Esophagus squamous epithelium (tissue), 5 donors: ENCODE data around the gene AGBL1. TPM values are rescaled to one million over a fixed set of nuclear protein-coding genes. Genes with fewer than 3 reads are reported as not detected.

Experiments
- DNase-seq: peaks from one replicate; lab custom pipeline; 2025; lab: John Stamatoyannopoulos, UW
- H3K27ac ChIP-seq, 4 donors: fragments of 200-600 bp; sonication (generic); one replicate each; pipeline ENCODE4 v1.5.1; 2016 to 2019; ENCODE audit warnings: mild to moderate bottlenecking in 1 of 4
- H3K27me3 ChIP-seq, 4 donors: fragments of 200-600 bp; sonication (generic); 1 replicate in 3 of 4; 2 replicates in 1 of 4; pipeline versions ENCODE4 v1.5.1 to v1.6.0; 2017 to 2021; ENCODE audit warnings: antibody characterized with exemption in 1 of 4
- H3K36me3 ChIP-seq, 3 donors: fragments of 200-600 bp; sonication (generic); one replicate each; pipeline ENCODE4 v1.5.1; 2016 to 2019
- H3K4me1 ChIP-seq, 3 donors: fragments of 200-600 bp; sonication (generic); one replicate each; pipeline ENCODE4 v1.5.1; 2017 to 2019
- H3K4me3 ChIP-seq, 4 donors: fragments of 200-600 bp; sonication (generic); 1 replicate in 3 of 4; 2 replicates in 1 of 4; pipeline ENCODE4 v1.5.1; 2016 to 2019; ENCODE audit warnings: mild to moderate bottlenecking in 2 of 4, moderate library complexity in 1 of 4
- H3K9me3 ChIP-seq, 3 donors: fragments of 200-600 bp; sonication (generic); one replicate each; pipeline ENCODE4 v1.5.1; 2016 to 2019
- CTCF ChIP-seq, 6 experiments: fragments of 450-650 bp in 4 of 6; fragments of 200-600 bp in 2 of 6; sonication (generic) in 2 of 6; IDR thresholded peaks; one replicate each; pipeline ENCODE4 v1.5.1; 2016 to 2019; ENCODE audit warnings: antibody characterized with exemption in 6 of 6, mild to moderate bottlenecking in 4 of 6, moderate library complexity in 4 of 6
- POLR2A ChIP-seq, 4 donors: fragments of 450-650 bp; IDR thresholded peaks; one replicate each; pipeline ENCODE4 v1.6.1; 2017; ENCODE audit warnings: antibody characterized with exemption in 4 of 4, mild to moderate bottlenecking in 4 of 4, moderate library complexity in 3 of 4
- WGBS, 2 donors: methylation state at CpG; one replicate each; pipeline ENCODE4 v1.1.5; 2018; 5-methylcytosine and 5-hydroxymethylcytosine counted together
- intact Hi-C: fragments of 100-400 bp; cut with DNase I; formaldehyde crosslinking; loops from one replicate; pipeline ENCODE4 v1.15.0; 2022
- total RNA-seq, 4 donors: library from RNA; depleted of rRNA; stranded (reverse); fragments of >200 nt; gene quantifications; one replicate each; pipeline ENCODE4 v1.1.0, GENCODE V29; 2016
- donor health status: DM: yes; HTN: yes; CAD: no.

AGBL1 gene
- total RNA-seq, 4 donors from 2014 or later = 0.11 to 0.21 (median 0.19) TPM; not detected in 1

GRCh38 chr15:86161250-86161649, 81.6 kb downstream of the AGBL1 start:
- no peak for TF ChIP-seq POLR2A (IDR thresholded peaks at IDR 0.05)
- DNase-seq = no peak
- Histone ChIP-seq H3K27me3 (no peaks in the 10 kb centered on the region), H3K4me1 (peaks cover 0 to 11% (median 8%) of the 10 kb centered on the region in 3 donors), H3K36me3 (no peaks in the 10 kb centered on the region), H3K4me3 (no peak overlapping the region), H3K9me3 (no peaks in the 10 kb centered on the region), H3K27ac (no peak overlapping the region)
- WGBS, 2 donors = 76 to 81% methylated on average over 5 of the region's 5 CpGs
- intact Hi-C loops = no loop called here

DNA sequence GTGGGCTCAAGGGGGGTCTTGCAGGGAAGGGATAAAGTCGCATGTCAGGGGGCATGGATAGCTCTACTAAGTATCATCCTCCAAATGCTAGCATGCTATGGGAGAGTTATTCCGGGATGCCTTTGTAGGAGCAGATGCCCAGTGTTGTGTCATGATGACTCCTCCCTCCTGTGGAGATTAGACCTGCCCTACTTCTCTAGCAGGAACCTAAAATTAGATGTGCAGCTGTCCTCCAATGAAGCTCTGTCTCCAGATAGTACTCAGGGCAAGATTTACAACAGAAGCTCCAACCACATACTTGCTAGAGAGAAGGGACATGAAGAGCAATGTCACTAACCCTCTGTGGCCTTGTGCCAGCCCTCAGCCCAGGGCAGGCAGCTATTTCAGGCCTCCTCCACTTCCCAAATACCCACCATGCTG, 82.5 kb downstream of the AGBL1 start:
- intact Hi-C loops = no loop called here
- Histone ChIP-seq H3K4me1 (peaks cover 0 to 11% (median 8%) of the 10 kb centered on the region in 3 donors), H3K4me3 (no peak overlapping the region), H3K27me3 (no peaks in the 10 kb centered on the region), H3K27ac (no peak overlapping the region), H3K9me3 (no peaks in the 10 kb centered on the region), H3K36me3 (no peaks in the 10 kb centered on the region)
- no peak for DNase-seq
- TF ChIP-seq CTCF (IDR thresholded peaks at IDR 0.05) (no peak), POLR2A (IDR thresholded peaks at IDR 0.05) (no peak)
- WGBS, 2 donors = 76 to 92% methylated on average over 2 of the region's 2 CpGs

GRCh38 chr15:86162641-86163040, 83.0 kb downstream of the AGBL1 start:
- no peaks in the 10 kb centered on the region for H3K36me3 ChIP-seq
- H3K27ac ChIP-seq = no peak overlapping the region
- H3K4me1 ChIP-seq = peaks cover 0 to 11% (median 8%) of the 10 kb centered on the region in 3 donors
- H3K4me3 ChIP-seq = no peak overlapping the region
- no peak for DNase-seq
- H3K27me3 ChIP-seq = no peaks in the 10 kb centered on the region
- WGBS, 2 donors = 72 to 88% methylated on average over 2 of the region's 2 CpGs
- no peaks in the 10 kb centered on the region for H3K9me3 ChIP-seq
- TF ChIP-seq POLR2A (IDR thresholded peaks at IDR 0.05) = no peak
- TF ChIP-seq CTCF (IDR thresholded peaks at IDR 0.05) = no peak
- intact Hi-C loops = no loop called here

DNA sequence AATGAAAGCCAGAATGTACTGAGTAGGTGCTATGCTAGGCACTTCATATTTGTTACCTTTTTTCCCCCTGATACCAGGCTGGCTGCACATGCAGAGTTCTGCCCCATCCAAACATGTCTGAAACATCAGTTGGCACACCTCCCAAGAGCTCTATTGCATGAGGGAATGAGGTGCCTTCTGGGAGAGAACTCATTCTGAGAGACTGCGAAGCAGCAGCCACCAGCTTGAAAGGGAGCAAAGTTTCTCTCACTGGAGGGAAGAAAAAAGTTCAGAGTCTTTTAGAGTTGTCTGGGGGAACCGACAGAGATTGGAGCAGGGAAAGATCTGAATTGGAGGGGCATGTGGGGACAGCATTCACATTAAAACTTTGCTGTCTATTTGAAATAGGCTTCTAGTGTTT, 84.1 kb downstream of the AGBL1 start:
- Histone ChIP-seq H3K27ac (peak overlapping the region in 2 of 4 donors; percentile 23 to 58), H3K36me3 (no peaks in the 10 kb centered on the region), H3K27me3 (no peaks in the 10 kb centered on the region), H3K4me3 (no peak overlapping the region), H3K4me1 (peaks cover 0 to 11% (median 8%) of the 10 kb centered on the region in 3 donors), H3K9me3 (no peaks in the 10 kb centered on the region)
- 21 to 66% methylated on average over 2 of the region's 2 CpGs for WGBS, 2 donors
- DNase-seq = no peak
- no peak for TF ChIP-seq POLR2A (IDR thresholded peaks at IDR 0.05)
- no peak for TF ChIP-seq CTCF (IDR thresholded peaks at IDR 0.05)
- intact Hi-C loops = no loop called here

GRCh38 chr15:86164232-86164898, 84.7 kb downstream of the AGBL1 start:
- DNase-seq = no peak
- intact Hi-C loops = no loop called here

More at GRCh38 chr15:86164232-86164898, 84.7 kb downstream of the AGBL1 start:
- no peaks in the 10 kb centered on the region for H3K9me3 ChIP-seq
- H3K4me1 ChIP-seq = peaks cover 0 to 11% (median 8%) of the 10 kb centered on the region in 3 donors
- H3K36me3 ChIP-seq = no peaks in the 10 kb centered on the region
- no peak overlapping the region for H3K4me3 ChIP-seq
- peak overlapping the region in 2 of 4 donors; percentile 23 to 58 for H3K27ac ChIP-seq
- no peaks in the 10 kb centered on the region for H3K27me3 ChIP-seq
- WGBS, 2 donors = 27 to 41% methylated on average over 7 to 8 of the region's 8 CpGs
- TF ChIP-seq CTCF (IDR thresholded peaks at IDR 0.05) = no peak
- no peak for TF ChIP-seq POLR2A (IDR thresholded peaks at IDR 0.05)
